NCI-H226 (cell line): Measurements from ENCODE around the gene NOP10.
"Not testable (repeated sequence)": the region's sequence is repeated elsewhere in the genome, so short reads cannot be mapped to it uniquely, and the experiment has no call there.

Experiments used
- DNase-seq: peaks from one replicate; pipeline ENCODE4 v3.0.0-alpha.2; 2015

The NOP10 gene

GRCh38 chr15:34358367-34358766, 15.4 kb upstream of the NOP10 start:
- DNase-seq: no peak

- no peak for DNase-seq
These were observed 14.7 kb upstream of the NOP10 start for GRCh38 chr15:34357653-34358052.

GRCh38 chr15:34355241-34355640, 12.3 kb upstream of the NOP10 start:
- no peak for DNase-seq

GRCh38 chr15:34354286-34354685, 11.3 kb upstream of the NOP10 start:
- DNase-seq: no peak

GRCh38 chr15:34353627-34354026, 10.7 kb upstream of the NOP10 start:
- DNase-seq: no peak

GRCh38 chr15:34352996-34353395, 10.1 kb upstream of the NOP10 start:
- DNase-seq: not testable (repeated sequence)

GRCh38 chr15:34349769-34350168, 6.8 kb upstream of the NOP10 start:
- DNase-seq: no peak

GRCh38 chr15:34348735-34349300, 5.9 kb upstream of the NOP10 start:
- no peak for DNase-seq

GRCh38 chr15:34347951-34348638, 5.2 kb upstream of the NOP10 start:
- no peak for DNase-seq

GRCh38 chr15:34342213-34342736, 661 bp downstream of the NOP10 start:
- not testable (repeated sequence) for DNase-seq

- no peak for DNase-seq
These were observed 1.3 kb downstream of the NOP10 start for GRCh38 chr15:34341381-34342212.

GRCh38 chr15:34339946-34340345, 3.0 kb downstream of the NOP10 start:
- DNase-seq: no peak

- no peak for DNase-seq
These were observed 4.6 kb downstream of the NOP10 start for GRCh38 chr15:34338347-34338746.

GRCh38 chr15:34337557-34338306, 5.2 kb downstream of the NOP10 start, which contains the start of gene SLC12A6:
Gene SLC12A6, minus strand, starts transcription at chr15:34337781. Its CDS starts 1,101 bp downstream, at chr15:34336680.
- peak; percentile 80 for DNase-seq

GRCh38 chr15:34336991-34337556, 5.9 kb downstream of the NOP10 start:
- DNase-seq: no peak

GRCh38 chr15:34336231-34336990, 6.5 kb downstream of the NOP10 start:
- DNase-seq: no peak

GRCh38 chr15:34335176-34336032, 7.5 kb downstream of the NOP10 start:
- no peak for DNase-seq

GRCh38 chr15:34334672-34335071, 8.3 kb downstream of the NOP10 start:
- DNase-seq: no peak

GRCh38 chr15:34332553-34333120, 10.3 kb downstream of the NOP10 start:
- DNase-seq: no peak

GRCh38 chr15:34331809-34332208, 11.1 kb downstream of the NOP10 start:
- no peak for DNase-seq
